ENCODE results near the gene DEFB119.

Gene DEFB119

DNA sequence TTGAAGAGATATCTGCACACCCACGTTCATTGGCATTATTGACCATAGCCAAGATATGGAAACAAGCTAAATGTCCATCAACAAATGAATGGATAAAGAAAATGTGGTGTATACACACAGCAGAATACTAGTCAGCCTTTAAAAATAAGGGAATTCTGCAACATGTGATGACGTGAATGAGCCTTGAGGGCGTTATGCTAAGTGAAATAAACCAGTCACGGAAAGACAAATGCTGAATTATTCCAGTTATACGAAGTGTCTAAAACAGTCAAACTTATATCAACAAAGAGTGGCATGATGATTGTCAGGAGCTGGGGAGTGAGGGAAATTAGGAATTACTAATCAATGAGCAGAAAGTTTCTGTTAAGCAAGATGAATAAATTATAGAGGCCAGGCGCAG lies 24.0 kb upstream of the DEFB119 start:
- no peak for DNase-seq
- 74% methylated on average over 5 of the region's 6 CpGs for WGBS (ENCODE audit: insufficient coverage)
- POLR2A ChIA-PET = no interaction called here
- H3K4me1 ChIP-seq (ENCODE audit: control extremely low read depth in 1 of 4, control insufficient read depth in 4 of 4, insufficient read depth in 4 of 4, low read length in 3 of 4) = no peaks in the 10 kb centered on the region
- no peaks in the 10 kb centered on the region for H3K36me3 ChIP-seq (ENCODE audit: control insufficient read depth in 4 of 4, insufficient read depth in 4 of 4, low read length in 3 of 4)
- CTCF ChIA-PET = interaction anchor here (1.3 kb wide), 1 partner anchor 88 kb away, joined by 9 read pairs; no protein-coding TSS in a partner anchor
- peaks cover 0 to 7% (median 2%) of the 10 kb centered on the region in 5 experiments for H3K27me3 ChIP-seq (replicated peaks in 2 of 5; ENCODE audit: control insufficient read depth in 4 of 5, insufficient read depth in 5 of 5, low read length in 4 of 5)
- no peak overlapping the region for H3K4me3 ChIP-seq (ENCODE audit: control insufficient read depth in 1 of 7, extremely low read depth in 1 of 7, insufficient read depth in 4 of 7, low read depth in 2 of 7, low read length in 6 of 7)
- H3K9me3 ChIP-seq (ENCODE audit: control extremely low read depth in 1 of 5, control insufficient read depth in 4 of 5, insufficient read depth in 2 of 5, low read depth in 1 of 5, low read length in 4 of 5) = no peaks in the 10 kb centered on the region
- no peak overlapping the region for H3K27ac ChIP-seq (ENCODE audit: insufficient read depth in 1 of 2, low read depth in 1 of 2, low read length in 2 of 2, poor library complexity in 1 of 2, severe bottlenecking in 2 of 2)

DNA sequence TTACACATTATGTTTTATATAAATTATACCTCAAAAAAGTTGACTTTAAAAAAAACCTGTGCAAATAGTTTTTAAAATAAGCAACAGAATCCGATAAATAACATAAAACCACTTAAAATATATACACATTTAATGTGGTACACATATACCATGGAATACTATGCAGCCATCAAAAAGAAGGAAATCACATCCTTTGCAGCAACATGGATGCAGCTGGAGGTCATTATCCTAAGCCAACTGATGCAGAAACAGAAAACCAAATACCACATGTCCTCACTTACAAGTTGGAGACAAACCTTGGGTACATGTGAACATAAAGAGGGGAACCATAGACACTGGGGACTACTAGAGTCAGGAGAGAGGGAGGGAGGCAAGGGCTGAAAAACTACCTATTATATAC lies 19.6 kb upstream of the DEFB119 start:
- POLR2A ChIA-PET = no interaction called here
- CTCF ChIA-PET = no interaction called here

DNA sequence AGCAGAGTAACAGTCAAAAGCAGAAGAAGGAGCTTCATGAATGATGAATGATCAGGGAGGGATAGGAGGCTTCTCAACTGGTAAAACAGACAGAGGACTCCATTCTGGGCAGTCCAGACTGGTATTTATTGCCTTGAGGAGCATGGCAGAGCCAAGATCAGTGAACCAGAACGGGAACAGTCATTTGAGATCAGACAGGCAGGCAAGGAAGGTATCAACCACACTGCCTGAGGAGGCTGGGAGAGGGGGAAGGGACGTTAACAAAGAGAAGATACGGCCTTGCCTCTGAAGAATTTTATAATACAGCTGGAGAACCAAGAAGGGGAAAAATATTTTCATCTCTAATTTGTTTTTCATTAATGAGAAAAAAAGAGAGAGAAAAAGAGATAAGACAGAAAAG lies 15.7 kb upstream of the DEFB119 start, which contains the start of gene DEFB121:
TSS of gene DEFB121 (minus strand) at position 101 of the 400 bp plus-strand sequence. CDS start at position 38, 63 bp downstream.
- peaks cover 0 to 8% (median 0%) of the 10 kb centered on the region in 5 experiments for H3K27me3 ChIP-seq (replicated peaks in 2 of 5; ENCODE audit: control insufficient read depth in 4 of 5, insufficient read depth in 5 of 5, low read length in 4 of 5)
- POLR2A ChIA-PET = no interaction called here
- no peak within 1 kb of the TSS for H3K27ac ChIP-seq (ENCODE audit: insufficient read depth in 1 of 2, low read depth in 1 of 2, low read length in 2 of 2, poor library complexity in 1 of 2, severe bottlenecking in 2 of 2)
- WGBS (ENCODE audit: insufficient coverage) = 60% methylated on average over 3 of the region's 3 CpGs
- no peak within 1 kb of the TSS for H3K4me3 ChIP-seq (ENCODE audit: control insufficient read depth in 1 of 7, extremely low read depth in 1 of 7, insufficient read depth in 4 of 7, low read depth in 2 of 7, low read length in 6 of 7)
- no peaks in the 10 kb centered on the region for H3K36me3 ChIP-seq (ENCODE audit: control insufficient read depth in 4 of 4, insufficient read depth in 4 of 4, low read length in 3 of 4)
- H3K4me1 ChIP-seq (ENCODE audit: control extremely low read depth in 1 of 4, control insufficient read depth in 4 of 4, insufficient read depth in 4 of 4, low read length in 3 of 4) = no peaks in the 10 kb centered on the region
- no peak for DNase-seq
- no peaks in the 10 kb centered on the region for H3K9me3 ChIP-seq (ENCODE audit: control extremely low read depth in 1 of 5, control insufficient read depth in 4 of 5, insufficient read depth in 2 of 5, low read depth in 1 of 5, low read length in 4 of 5)
- CTCF ChIA-PET = no interaction called here

More for the DNA sequence above, 19.6 kb upstream of the DEFB119 start:
- WGBS (ENCODE audit: insufficient coverage) = no CpG with 5 or more reads among the region's 1 CpG
- Histone ChIP-seq H3K27me3 (replicated peaks in 2 of 5; ENCODE audit: control insufficient read depth in 4 of 5, insufficient read depth in 5 of 5, low read length in 4 of 5) (peaks cover 0 to 7% (median 2%) of the 10 kb centered on the region in 5 experiments), H3K4me1 (ENCODE audit: control extremely low read depth in 1 of 4, control insufficient read depth in 4 of 4, insufficient read depth in 4 of 4, low read length in 3 of 4) (no peaks in the 10 kb centered on the region), H3K36me3 (ENCODE audit: control insufficient read depth in 4 of 4, insufficient read depth in 4 of 4, low read length in 3 of 4) (no peaks in the 10 kb centered on the region), H3K27ac (ENCODE audit: insufficient read depth in 1 of 2, low read depth in 1 of 2, low read length in 2 of 2, poor library complexity in 1 of 2, severe bottlenecking in 2 of 2) (no peak overlapping the region), H3K4me3 (ENCODE audit: control insufficient read depth in 1 of 7, extremely low read depth in 1 of 7, insufficient read depth in 4 of 7, low read depth in 2 of 7, low read length in 6 of 7) (no peak overlapping the region), H3K9me3 (ENCODE audit: control extremely low read depth in 1 of 5, control insufficient read depth in 4 of 5, insufficient read depth in 2 of 5, low read depth in 1 of 5, low read length in 4 of 5) (no peaks in the 10 kb centered on the region)
- no peak for DNase-seq

DNA sequence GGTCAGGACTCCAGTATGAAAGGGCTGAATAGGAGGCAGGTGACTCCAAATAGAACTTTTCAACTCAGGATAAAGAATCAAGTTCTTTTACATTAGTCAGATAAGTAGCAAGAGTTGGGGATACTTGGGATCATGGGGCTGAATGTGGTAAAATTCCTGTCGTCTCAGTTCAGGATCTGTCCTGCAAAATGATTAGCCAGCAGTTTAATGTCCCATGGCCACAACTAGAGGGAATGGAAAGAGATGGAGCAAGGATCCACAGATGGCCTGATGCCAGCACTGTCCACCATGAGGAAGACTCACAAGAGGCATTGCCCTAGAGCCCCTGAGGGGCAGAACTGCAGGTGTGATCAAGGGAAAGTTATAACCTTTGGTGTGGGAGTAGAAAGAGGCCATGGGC lies 13.5 kb upstream of the DEFB119 start:
- CTCF ChIA-PET = no interaction called here

DNA sequence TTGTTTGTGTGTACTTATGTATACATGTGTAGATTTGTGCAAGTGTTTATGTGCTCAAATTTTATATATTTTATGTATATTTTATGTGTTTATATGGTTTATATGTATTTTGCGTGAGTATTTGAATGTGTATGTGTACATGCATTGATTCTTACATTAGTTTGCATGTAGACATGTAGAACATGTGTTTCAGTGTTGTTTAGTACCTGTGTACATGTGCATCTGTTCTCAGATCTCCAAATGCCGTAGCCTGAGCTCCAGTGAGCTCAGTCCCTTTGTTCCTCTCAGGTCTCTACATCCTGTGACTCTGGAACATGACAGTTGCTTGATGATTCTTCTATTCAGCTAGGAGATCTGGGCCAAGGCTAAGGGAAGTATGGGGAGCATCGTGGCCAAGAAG lies 4.5 kb upstream of the DEFB119 start:
- Histone ChIP-seq H3K27ac (ENCODE audit: insufficient read depth in 1 of 2, low read depth in 1 of 2, low read length in 2 of 2, poor library complexity in 1 of 2, severe bottlenecking in 2 of 2) (no peak overlapping the region), H3K27me3 (replicated peaks in 2 of 5; ENCODE audit: control insufficient read depth in 4 of 5, insufficient read depth in 5 of 5, low read length in 4 of 5) (peaks cover 0 to 5% (median 0%) of the 10 kb centered on the region in 5 experiments), H3K9me3 (ENCODE audit: control extremely low read depth in 1 of 5, control insufficient read depth in 4 of 5, insufficient read depth in 2 of 5, low read depth in 1 of 5, low read length in 4 of 5) (no peaks in the 10 kb centered on the region), H3K36me3 (ENCODE audit: control insufficient read depth in 4 of 4, insufficient read depth in 4 of 4, low read length in 3 of 4) (no peaks in the 10 kb centered on the region), H3K4me1 (ENCODE audit: control extremely low read depth in 1 of 4, control insufficient read depth in 4 of 4, insufficient read depth in 4 of 4, low read length in 3 of 4) (no peaks in the 10 kb centered on the region), H3K4me3 (ENCODE audit: control insufficient read depth in 1 of 7, extremely low read depth in 1 of 7, insufficient read depth in 4 of 7, low read depth in 2 of 7, low read length in 6 of 7) (no peak overlapping the region)
- no peak for DNase-seq
- CTCF ChIA-PET = no interaction called here
- WGBS (ENCODE audit: insufficient coverage) = 65% methylated on average over 2 of the region's 3 CpGs
- POLR2A ChIA-PET = no interaction called here

More for the DNA sequence above, 13.5 kb upstream of the DEFB119 start:
- no peak for DNase-seq
- no peak overlapping the region for H3K27ac ChIP-seq (ENCODE audit: insufficient read depth in 1 of 2, low read depth in 1 of 2, low read length in 2 of 2, poor library complexity in 1 of 2, severe bottlenecking in 2 of 2)
- POLR2A ChIA-PET = no interaction called here
- WGBS (ENCODE audit: insufficient coverage) = 50% methylated on average over 1 of the region's 1 CpG
- no peaks in the 10 kb centered on the region for H3K9me3 ChIP-seq (ENCODE audit: control extremely low read depth in 1 of 5, control insufficient read depth in 4 of 5, insufficient read depth in 2 of 5, low read depth in 1 of 5, low read length in 4 of 5)
- H3K36me3 ChIP-seq (ENCODE audit: control insufficient read depth in 4 of 4, insufficient read depth in 4 of 4, low read length in 3 of 4) = no peaks in the 10 kb centered on the region
- no peak overlapping the region for H3K4me3 ChIP-seq (ENCODE audit: control insufficient read depth in 1 of 7, extremely low read depth in 1 of 7, insufficient read depth in 4 of 7, low read depth in 2 of 7, low read length in 6 of 7)
- peaks cover 0 to 4% (median 0%) of the 10 kb centered on the region in 5 experiments for H3K27me3 ChIP-seq (replicated peaks in 2 of 5; ENCODE audit: control insufficient read depth in 4 of 5, insufficient read depth in 5 of 5, low read length in 4 of 5)
- H3K4me1 ChIP-seq (ENCODE audit: control extremely low read depth in 1 of 4, control insufficient read depth in 4 of 4, insufficient read depth in 4 of 4, low read length in 3 of 4) = no peaks in the 10 kb centered on the region

DNA sequence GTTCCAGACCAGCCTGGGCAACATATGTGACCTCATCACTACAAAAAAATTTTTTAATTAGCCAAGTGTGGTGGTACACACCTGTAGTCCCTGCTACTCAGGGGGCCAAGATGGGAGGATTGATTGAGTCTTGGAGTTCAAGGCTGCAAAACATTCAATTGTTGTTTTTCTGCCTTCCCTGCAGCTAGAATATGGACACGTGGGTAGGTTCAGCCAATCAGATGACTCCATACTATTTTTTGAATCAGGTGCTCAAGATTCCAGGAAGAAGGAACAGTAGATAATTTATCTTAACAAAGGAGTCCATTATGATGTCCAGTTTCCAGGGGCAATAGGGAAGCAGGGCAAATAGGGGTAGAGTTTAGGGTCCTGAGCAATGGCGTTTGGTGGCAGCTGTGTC lies 2.4 kb upstream of the DEFB119 start:
- Histone ChIP-seq H3K9me3 (ENCODE audit: control extremely low read depth in 1 of 5, control insufficient read depth in 4 of 5, insufficient read depth in 2 of 5, low read depth in 1 of 5, low read length in 4 of 5) (no peaks in the 10 kb centered on the region), H3K27ac (ENCODE audit: insufficient read depth in 1 of 2, low read depth in 1 of 2, low read length in 2 of 2, poor library complexity in 1 of 2, severe bottlenecking in 2 of 2) (no peak overlapping the region), H3K4me3 (ENCODE audit: control insufficient read depth in 1 of 7, extremely low read depth in 1 of 7, insufficient read depth in 4 of 7, low read depth in 2 of 7, low read length in 6 of 7) (no peak overlapping the region), H3K4me1 (ENCODE audit: control extremely low read depth in 1 of 4, control insufficient read depth in 4 of 4, insufficient read depth in 4 of 4, low read length in 3 of 4) (no peaks in the 10 kb centered on the region), H3K27me3 (replicated peaks in 2 of 5; ENCODE audit: control insufficient read depth in 4 of 5, insufficient read depth in 5 of 5, low read length in 4 of 5) (peaks cover 0 to 10% (median 5%) of the 10 kb centered on the region in 5 experiments), H3K36me3 (ENCODE audit: control insufficient read depth in 4 of 4, insufficient read depth in 4 of 4, low read length in 3 of 4) (no peaks in the 10 kb centered on the region)
- ChIA-PET POLR2A (no interaction called here), CTCF (no interaction called here)
- WGBS (ENCODE audit: insufficient coverage) = 65% methylated on average over 2 of the region's 2 CpGs
- DNase-seq = no peak

DNA sequence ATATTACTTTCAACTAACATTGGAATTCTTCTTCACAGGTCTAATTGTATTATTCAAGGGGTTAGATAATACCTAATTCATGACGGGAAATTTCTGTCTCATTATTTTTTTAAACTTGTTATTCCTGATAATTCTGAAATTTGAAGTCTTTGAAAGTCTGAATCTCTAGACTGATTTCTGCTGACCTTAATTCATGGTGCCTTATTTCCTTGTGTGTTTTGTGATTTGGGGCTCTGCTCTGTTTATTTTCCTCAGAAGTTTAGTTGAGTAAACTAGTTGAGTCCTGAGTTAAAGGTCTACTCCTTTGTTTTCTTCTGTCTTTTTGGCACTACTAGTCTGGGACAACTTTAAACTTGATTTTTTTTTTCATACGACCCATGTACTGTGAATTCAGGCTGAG lies 16.0 kb downstream of the DEFB119 start:
- Histone ChIP-seq H3K27me3 (replicated peaks in 2 of 5; ENCODE audit: control insufficient read depth in 4 of 5, insufficient read depth in 5 of 5, low read length in 4 of 5) (no peaks in the 10 kb centered on the region), H3K4me3 (ENCODE audit: control insufficient read depth in 1 of 7, extremely low read depth in 1 of 7, insufficient read depth in 4 of 7, low read depth in 2 of 7, low read length in 6 of 7) (no peak overlapping the region), H3K36me3 (ENCODE audit: control insufficient read depth in 4 of 4, insufficient read depth in 4 of 4, low read length in 3 of 4) (no peaks in the 10 kb centered on the region), H3K9me3 (ENCODE audit: control extremely low read depth in 1 of 5, control insufficient read depth in 4 of 5, insufficient read depth in 2 of 5, low read depth in 1 of 5, low read length in 4 of 5) (peaks cover 0 to 3% (median 0%) of the 10 kb centered on the region in 5 experiments), H3K4me1 (ENCODE audit: control extremely low read depth in 1 of 4, control insufficient read depth in 4 of 4, insufficient read depth in 4 of 4, low read length in 3 of 4) (no peaks in the 10 kb centered on the region), H3K27ac (ENCODE audit: insufficient read depth in 1 of 2, low read depth in 1 of 2, low read length in 2 of 2, poor library complexity in 1 of 2, severe bottlenecking in 2 of 2) (no peak overlapping the region)
- no peak for DNase-seq
- no CpG with 5 or more reads among the region's 2 CpGs for WGBS (ENCODE audit: insufficient coverage)
- ChIA-PET POLR2A (no interaction called here), CTCF (no interaction called here)

Data from common myeloid progenitor, CD34-positive (primary cell).